K562 (cell line): ENCODE measurements around the gene MBD1. TPM values are rescaled to one million over a fixed set of nuclear protein-coding genes. Genes with fewer than 3 reads are reported as not detected.

ENCODE experiments used
- ATAC-seq: fragments of 200-7000 bp; cut with Tn5 transposase; 3 replicates; pipeline ENCODE4 v1.9.1; 2020; ENCODE audit warnings: moderate library complexity
- BruUV-seq: library from RNA; stranded (reverse); fragments of 400-500 nt; replicated peaks from 2 replicates; lab custom pipeline; 2021; lab: Mats Ljungman, UMichigan
- CTCF ChIA-PET: fragments of 300-600 bp; formaldehyde crosslinking; extraction: SDS; loops from one replicate; lab custom pipeline; 2021; ENCODE audit warnings: low intra/inter-chr PET ratio; lab: Yijun Ruan, JAX
- POLR2A ChIA-PET: fragments of 300-600, 350-650 bp; sonication (Branson Sonifier 250); formaldehyde crosslinking; extraction: SDS; loops from one replicate; lab custom pipeline; 2021; ENCODE audit warnings: antibody characterized with exemption, inconsistent platforms; lab: Yijun Ruan, JAX
- DNase-seq, 4 experiments: peaks; one replicate each; pipeline versions ENCODE4 v3.0.0 to v3.0.0-alpha.2; 2011 to 2018; ENCODE audit warnings: low spot score in 3 of 4, mixed read lengths in 3 of 4; ENCODE audit errors: extremely low read depth in 1 of 4
- FAIRE-seq: peaks from 2 replicates; lab custom pipeline; 2011; peaks lifted over from hg19 to GRCh38; lab: Jason Lieb, UNC
- H2AFZ ChIP-seq: 2 replicates; pipeline ENCODE4 v1.6.0; 2011; ENCODE audit warnings: low read depth, low read length, control low read depth, inconsistent platforms
- H3K27ac ChIP-seq: fragments of 200-600 bp; 3 replicates; pipeline ENCODE4 v1.8.0; 2011; ENCODE audit warnings: low read depth, mild to moderate bottlenecking, control low read depth, inconsistent platforms, low read length, moderate library complexity, mixed read lengths; ENCODE audit errors: extremely low read depth
- H3K27me3 ChIP-seq, 2 experiments: fragments of 300-600 bp in 1 of 2; 2 replicates in 1 of 2; 3 replicates in 1 of 2; pipeline versions ENCODE4 v1.6.0 to v1.8.0; 2011; ENCODE audit warnings: inconsistent platforms in 2 of 2, low read length in 2 of 2, mild to moderate bottlenecking in 1 of 2, mixed read lengths in 1 of 2, moderate library complexity in 1 of 2; ENCODE audit not compliant: control insufficient read depth in 2 of 2, insufficient read depth in 2 of 2
- H3K36me3 ChIP-seq: fragments of 300-600 bp; 3 replicates; pipeline ENCODE4 v1.8.0; 2011; ENCODE audit warnings: mild to moderate bottlenecking, low read length, inconsistent platforms; ENCODE audit not compliant: control insufficient read depth, insufficient read depth
- H3K4me1 ChIP-seq, 2 experiments: fragments of 200-600 bp in 1 of 2; replicated peaks in 1 of 2; 2 replicates in 1 of 2; 3 replicates in 1 of 2; pipeline versions ENCODE4 v1.5.1 to v1.8.0; 2011; ENCODE audit warnings: inconsistent platforms in 2 of 2, low read length in 2 of 2, mild to moderate bottlenecking in 1 of 2, mixed read lengths in 1 of 2, moderate library complexity in 1 of 2; ENCODE audit not compliant: control insufficient read depth in 2 of 2, insufficient read depth in 2 of 2
- H3K4me2 ChIP-seq: 2 replicates; pipeline ENCODE4 v1.6.1; 2011; ENCODE audit warnings: low read length, control low read depth, inconsistent platforms, mixed read lengths; ENCODE audit not compliant: insufficient read depth
- H3K4me3 ChIP-seq: fragments of 200-600 bp; sonication (generic), shearing (Covaris generic); 2 replicates; pipeline ENCODE4 v1.5.1; 2016; ENCODE audit warnings: control low read depth, inconsistent platforms
- H3K79me2 ChIP-seq: fragments of 200-600 bp; 3 replicates; pipeline ENCODE4 v1.8.0; 2011; ENCODE audit warnings: low read length, inconsistent platforms; ENCODE audit not compliant: control insufficient read depth, insufficient read depth
- H3K9ac ChIP-seq, 2 experiments: 2 replicates each; pipeline versions ENCODE4 v1.6.0 to v1.6.1; 2011; ENCODE audit warnings: low read depth in 2 of 2, low read length in 2 of 2, control low read depth in 1 of 2, inconsistent platforms in 1 of 2, mild to moderate bottlenecking in 1 of 2, mixed read lengths in 1 of 2; ENCODE audit not compliant: insufficient read depth in 1 of 2
- H3K9me1 ChIP-seq: one replicate; pipeline ENCODE4 v1.6.0; 2011; ENCODE audit warnings: inconsistent platforms, mild to moderate bottlenecking, low read length, moderate library complexity; ENCODE audit not compliant: control insufficient read depth, insufficient read depth
- H3K9me3 ChIP-seq: replicated peaks from 2 replicates; pipeline ENCODE4 v1.5.1; 2011; ENCODE audit warnings: low read depth, low read length, inconsistent platforms; ENCODE audit not compliant: control insufficient read depth, insufficient read depth
- H4K20me1 ChIP-seq: replicated peaks from 2 replicates; pipeline ENCODE4 v1.6.1; 2011; ENCODE audit warnings: low read length, inconsistent platforms, mixed read lengths; ENCODE audit not compliant: control insufficient read depth, insufficient read depth
- ARHGAP35 ChIP-seq: fragments of 450-650 bp; IDR thresholded peaks from 2 replicates; pipeline ENCODE4 v1.6.1; 2018; ENCODE audit not compliant: partially characterized antibody
- POLR3G ChIP-seq: IDR thresholded peaks from 2 replicates; pipeline ENCODE4 v1.6.1; 2011; ENCODE audit not compliant: insufficient read length, insufficient replicate concordance; ENCODE audit errors: extremely low read depth
- RBFOX2 ChIP-seq: fragments of 200-400 bp; formaldehyde crosslinking; IDR thresholded peaks from 2 replicates; pipeline ENCODE4 v1.6.1; 2017; ENCODE audit warnings: low read depth, mild to moderate bottlenecking, low read length, moderate library complexity
- SUPT5H ChIP-seq: fragments of 450-650 bp; IDR thresholded peaks from 2 replicates; pipeline ENCODE4 v1.6.1; 2016
- ZNF316 ChIP-seq: fragments of 450-650 bp; IDR thresholded peaks from 2 replicates; pipeline ENCODE4 v1.6.1; 2016
- ZNF431 ChIP-seq: sonication (generic); formaldehyde crosslinking; IDR thresholded peaks from 2 replicates; pipeline ENCODE4 v1.8.0; 2022; ENCODE audit warnings: mild to moderate bottlenecking, missing genetic modification reagents
- WGBS: fragments of 100-300 bp; shearing (Covaris generic); methylation state at CpG from one replicate; pipeline ENCODE4 v1.1.6; 2016; ENCODE audit warnings: low coverage, mixed read lengths; ENCODE audit not compliant: insufficient coverage; ENCODE audit errors: missing lambda C conversion rate; 5-methylcytosine and 5-hydroxymethylcytosine counted together
- in situ Hi-C: fragments of 300-500 bp; cut with MboI; formaldehyde crosslinking; loops from 4 replicates; pipeline ENCODE4 v1.15.0; 2018; ENCODE audit warnings: inconsistent platforms, mixed read lengths
- intact Hi-C: fragments of 100-400 bp; cut with micrococcal nuclease; formaldehyde crosslinking; loops from 2 replicates; pipeline ENCODE4 v1.14.2; 2022
- polyA plus RNA-seq, 8 experiments: library from polyadenylated mRNA; depleted of rRNA in 4 of 8; stranded (reverse) in 5 of 8; unstranded in 3 of 8; fragments of >200 nt; fragmentation: Nextera tagmentation in 2 of 8; fragmentation: Illumina TruSeq in 1 of 8; extraction: Ambion mirVana in 2 of 8; extraction: Trizol in 1 of 8; gene quantifications; 2 replicates each; pipeline versions ENCODE4 v1.2.1 to v1.2.3, GENCODE V29; 2011 to 2014; ENCODE audit warnings: inconsistent platforms in 1 of 8, missing spikeins in 1 of 8
- total RNA-seq, 7 experiments: library from RNA; depleted of rRNA in 6 of 7; stranded (reverse); fragments of >200 nt in 6 of 7; fragmentation: Illumina TruSeq in 2 of 7; extraction: Trizol in 2 of 7; gene quantifications; 2 replicates each; pipeline versions ENCODE4 v1.2.1 to v1.2.3, GENCODE V29; 2011 to 2021; ENCODE audit warnings: low replicate concordance in 1 of 7
- TF ChIP-seq, protein P1 (sequence below): fragments of 250-450 bp; sonication (Bioruptor Pico); IDR thresholded peaks from 2 replicates; pipeline ENCODE4 v1.8.0; 2022; ENCODE audit warnings: moderate library complexity, mild to moderate bottlenecking, inconsistent platforms
- TF ChIP-seq, protein P2 (sequence below): fragments of 450-650 bp; IDR thresholded peaks from 2 replicates; pipeline ENCODE4 v1.6.1; 2016; ENCODE audit warnings: borderline replicate concordance

Gene MBD1
- total and polyA plus RNA-seq, 9 of the 15 experiments (the other 6 are each of a cell fraction or from before 2014, with no cell fraction given): 3.0 to 59.7 (median 31.7) TPM

DNA sequence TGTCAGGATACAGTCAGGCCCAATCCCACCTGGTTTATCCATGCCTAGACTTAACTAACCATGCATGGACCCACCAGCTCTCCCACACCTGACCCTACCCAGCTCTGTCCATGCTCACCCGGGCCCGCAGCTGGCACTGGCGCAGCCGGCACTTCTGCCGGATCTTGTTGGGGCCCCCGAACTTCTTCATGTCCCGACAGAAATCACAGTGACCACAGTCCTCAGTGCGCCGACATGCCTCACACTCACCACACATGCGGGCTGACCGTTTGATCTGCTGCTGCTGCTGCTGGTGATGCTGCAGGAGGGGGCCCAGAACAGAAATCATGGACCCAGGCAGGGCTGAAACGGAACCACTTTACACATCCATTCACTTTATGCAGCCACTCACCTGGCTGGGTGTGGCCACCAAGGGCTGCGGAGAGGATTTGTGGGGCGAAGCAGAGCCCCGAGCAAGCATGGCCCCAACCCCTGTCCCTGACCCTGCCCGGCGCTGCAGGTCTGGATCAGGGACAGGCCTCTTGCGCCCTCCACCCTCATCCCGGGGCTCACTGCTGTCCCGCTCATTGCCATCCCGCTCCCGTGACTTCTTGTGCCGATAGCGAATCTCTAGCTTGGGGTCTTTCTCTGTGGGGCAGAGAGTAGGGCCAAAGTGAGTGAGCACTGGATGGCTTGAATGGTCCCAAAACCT, 4.5 kb upstream of the MBD1 start:
- Histone ChIP-seq H3K9ac (no peak overlapping the region), H3K27me3 (no peaks in the 10 kb centered on the region), H2AFZ (no peak overlapping the region), H3K4me3 (peak overlapping the region; percentile 84; the same call in 1 of the 2 replicates), H4K20me1 (peaks cover 2% of the 10 kb centered on the region; the same call in 1 of the 2 replicates), H3K79me2 (peaks cover 23% of the 10 kb centered on the region), H3K36me3 (peaks cover 47% of the 10 kb centered on the region; the same call in 2 of the 3 replicates), H3K9me1 (no peaks in the 10 kb centered on the region), H3K4me1 (peaks cover 3 to 38% of the 10 kb centered on the region in 2 experiments; a peak in 3 of 5 replicates), H3K4me2 (peak overlapping the region; percentile 95; the same call in 1 of the 2 replicates), H3K27ac (no peak overlapping the region), H3K9me3 (no peaks in the 10 kb centered on the region)
- ATAC-seq (no peak), DNase-seq (no peak), FAIRE-seq (no peak)
- POLR2A ChIA-PET: no interaction called here
- in situ Hi-C loops: no loop called here
- TF ChIP-seq ARHGAP35: no peak
- TF ChIP-seq POLR3G: no peak
- peak; percentile 29; the same call in 1 of the 2 replicates for TF ChIP-seq RBFOX2
- no peak for TF ChIP-seq SUPT5H
- CTCF ChIA-PET: no interaction called here
- intact Hi-C loops: loop anchor here (2.0 to 5.0 kb wide), 2 partner anchors 73 to 142 kb away; no protein-coding TSS in a partner anchor
- 100% methylated on average over 2 of the region's 24 CpGs for whole genome bisulfite sequencing
- no TSS peak for BruUV-seq

- Histone ChIP-seq H3K27ac (no peak overlapping the region), H2AFZ (no peak overlapping the region), H3K79me2 (peaks cover 30% of the 10 kb centered on the region), H3K4me1 (peaks cover 3 to 39% of the 10 kb centered on the region in 2 experiments; a peak in 3 of 5 replicates), H3K9me3 (no peaks in the 10 kb centered on the region), H3K9ac (no peak overlapping the region), H3K36me3 (peaks cover 47% of the 10 kb centered on the region; the same call in 2 of the 3 replicates), H3K4me2 (no peak overlapping the region), H3K4me3 (no peak overlapping the region), H3K9me1 (no peaks in the 10 kb centered on the region), H3K27me3 (no peaks in the 10 kb centered on the region), H4K20me1 (peaks cover 2% of the 10 kb centered on the region; the same call in 1 of the 2 replicates)
- DNase-seq (no peak), FAIRE-seq (no peak), ATAC-seq (no peak)
- TF ChIP-seq RBFOX2 (peak; percentile 13; the same call in 1 of the 2 replicates), ZNF316 (no peak), ZNF431 (CRISPR knock-in tag) (no peak)
- TF ChIP-seq, protein P1, sequence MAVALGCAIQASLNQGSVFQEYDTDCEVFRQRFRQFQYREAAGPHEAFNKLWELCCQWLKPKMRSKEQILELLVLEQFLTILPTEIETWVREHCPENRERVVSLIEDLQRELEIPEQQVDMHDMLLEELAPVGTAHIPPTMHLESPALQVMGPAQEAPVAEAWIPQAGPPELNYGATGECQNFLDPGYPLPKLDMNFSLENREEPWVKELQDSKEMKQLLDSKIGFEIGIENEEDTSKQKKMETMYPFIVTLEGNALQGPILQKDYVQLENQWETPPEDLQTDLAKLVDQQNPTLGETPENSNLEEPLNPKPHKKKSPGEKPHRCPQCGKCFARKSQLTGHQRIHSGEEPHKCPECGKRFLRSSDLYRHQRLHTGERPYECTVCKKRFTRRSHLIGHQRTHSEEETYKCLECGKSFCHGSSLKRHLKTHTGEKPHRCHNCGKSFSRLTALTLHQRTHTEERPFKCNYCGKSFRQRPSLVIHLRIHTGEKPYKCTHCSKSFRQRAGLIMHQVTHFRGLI (CRISPR knock-in tag): no peak
- TF ChIP-seq, protein P2, sequence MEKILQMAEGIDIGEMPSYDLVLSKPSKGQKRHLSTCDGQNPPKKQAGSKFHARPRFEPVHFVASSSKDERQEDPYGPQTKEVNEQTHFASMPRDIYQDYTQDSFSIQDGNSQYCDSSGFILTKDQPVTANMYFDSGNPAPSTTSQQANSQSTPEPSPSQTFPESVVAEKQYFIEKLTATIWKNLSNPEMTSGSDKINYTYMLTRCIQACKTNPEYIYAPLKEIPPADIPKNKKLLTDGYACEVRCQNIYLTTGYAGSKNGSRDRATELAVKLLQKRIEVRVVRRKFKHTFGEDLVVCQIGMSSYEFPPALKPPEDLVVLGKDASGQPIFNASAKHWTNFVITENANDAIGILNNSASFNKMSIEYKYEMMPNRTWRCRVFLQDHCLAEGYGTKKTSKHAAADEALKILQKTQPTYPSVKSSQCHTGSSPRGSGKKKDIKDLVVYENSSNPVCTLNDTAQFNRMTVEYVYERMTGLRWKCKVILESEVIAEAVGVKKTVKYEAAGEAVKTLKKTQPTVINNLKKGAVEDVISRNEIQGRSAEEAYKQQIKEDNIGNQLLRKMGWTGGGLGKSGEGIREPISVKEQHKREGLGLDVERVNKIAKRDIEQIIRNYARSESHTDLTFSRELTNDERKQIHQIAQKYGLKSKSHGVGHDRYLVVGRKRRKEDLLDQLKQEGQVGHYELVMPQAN: no peak
- CTCF ChIA-PET: no interaction called here
- in situ Hi-C loops (no loop called here), intact Hi-C loops (loop anchor here (5.0 kb wide), 1 partner anchor 142 kb away; no protein-coding TSS in a partner anchor)
- no TSS peak for BruUV-seq
- 97% methylated on average over 6 of the region's 13 CpGs for WGBS
- POLR2A ChIA-PET: no interaction called here
Observed at GRCh38 chr18:50285071-50285470, 3.7 kb upstream of the MBD1 start.
